Heart right ventricle (tissue), 16 donors: ENCODE results near the gene ESPNL. TPM values are rescaled to one million over a fixed set of nuclear protein-coding genes. Genes with fewer than 3 reads are reported as not detected.

Experiments
- ATAC-seq, 8 donors: fragments of 200-7000 bp; cut with Tn5 transposase; one replicate each; pipeline ENCODE4 v1.9.1; 2020; ENCODE audit warnings: mild to moderate bottlenecking in 8 of 8, moderate library complexity in 8 of 8, moderate number of reproducible peaks in 1 of 8
- DNase-seq, 2 donors: peaks; one replicate each; pipeline ENCODE4 v3.0.0-alpha.2; 2020
- H3K27ac ChIP-seq, 10 donors: fragments of 200-600 bp; sonication (generic) in 2 of 10; one replicate each; pipeline versions ENCODE4 v1.5.0 to v1.8.0; 2020 to 2022; ENCODE audit warnings: mild to moderate bottlenecking in 3 of 10
- H3K27me3 ChIP-seq, 7 donors: fragments of 200-600 bp; one replicate each; pipeline ENCODE4 v1.8.0; 2021 to 2022; ENCODE audit warnings: mild to moderate bottlenecking in 2 of 7
- H3K36me3 ChIP-seq, 9 donors: fragments of 200-600 bp; sonication (generic) in 1 of 9; one replicate each; pipeline versions ENCODE4 v1.5.0 to v1.8.0; 2020 to 2022; ENCODE audit warnings: mild to moderate bottlenecking in 2 of 9
- H3K4me1 ChIP-seq, 9 donors: fragments of 200-600 bp; sonication (generic) in 1 of 9; one replicate each; pipeline versions ENCODE4 v1.5.0 to v1.8.0; 2020 to 2022; ENCODE audit warnings: mild to moderate bottlenecking in 4 of 9
- H3K4me3 ChIP-seq, 10 donors: fragments of 200-600 bp; sonication (generic) in 2 of 10; one replicate each; pipeline versions ENCODE4 v1.5.0 to v1.8.0; 2020 to 2022; ENCODE audit warnings: mild to moderate bottlenecking in 7 of 10, moderate library complexity in 2 of 10
- H3K9me3 ChIP-seq, 11 donors: fragments of 200-600 bp in 10 of 11; sonication (generic) in 2 of 11; one replicate each; pipeline versions ENCODE4 v1.5.0 to v1.8.0; 2013 to 2022; ENCODE audit warnings: mild to moderate bottlenecking in 2 of 11, control low read depth in 1 of 11, moderate library complexity in 1 of 11
- WGBS, 2 donors: extraction: QIAGEN DNeasy Blood & Tissue Kit; methylation state at CpG; one replicate each; pipeline ENCODE4 v1.1.7; 2013; ENCODE audit warnings: inconsistent platforms in 1 of 2; 5-methylcytosine and 5-hydroxymethylcytosine counted together
- intact Hi-C, 10 donors: fragments of 100-400 bp; cut with DNase I; formaldehyde crosslinking; loops; one replicate each; pipeline versions ENCODE4 v1.11.1 to v1.14.2; 2022
- polyA plus RNA-seq, 2 donors: library from polyadenylated mRNA; stranded (reverse); fragments of 200-250 nt; gene quantifications; one replicate each; pipeline ENCODE4 v1.2.3, GENCODE V29; 2013
- total RNA-seq, 10 donors: library from RNA; stranded (reverse); fragmentation: NEBNext Ultra II Directional in 3 of 10; extraction: Animal tissue kit (Norgen Biotek cat#: 25700) in 3 of 10; gene quantifications; one replicate each; pipeline versions ENCODE4 v1.2.1 to v1.2.4, GENCODE V29; 2021 to 2023
- TF ChIP-seq, protein P1 (sequence below), 9 donors: fragments of 200-600 bp; sonication (generic) in 2 of 9; IDR thresholded peaks; one replicate each; pipeline versions ENCODE4 v1.5.0 to v1.8.0; 2021 to 2022; ENCODE audit warnings: antibody characterized with exemption in 9 of 9, mild to moderate bottlenecking in 5 of 9, moderate library complexity in 1 of 9
- donor health status: Arrhythmogenic right ventricular cardiomyopathy.
- donor health status: ischemic (EF 13 %, LVEDD 7.1; RV severe dilation, severe dysfunction).
- donor health status: healthy with polysubstance abuse.
- donor health status: DM: no; HTN: yes; CAD: no.
- donor health status: DM: no; HTN: no; CAD: no.
- donor health status: ischemic (EF 25% LVEDD 6.9; RV normal size, moderate dysfunction).
- donor health status: ischemic (EF 25% LVEDD 5.7; RV mildly dilated, moderate dysfunction).
- donor health status: healthy.
- donor health status: DM: yes; HTN: yes; CAD: no.
- donor health status: Ischemic cardiomyopathy.
- donor health status: ischemic (EF 35%, LVEDD 5.7; RV mildly dilated, moderate dysfunction).
- donor health status: nonischemic (EF 11% LVEDD 7.7; RV severe dilation, severe dysfunction).
- donor health status: DM: yes; HTN: yes; CAD: no.
- donor health status: PGD.
- donor health status: ischemic (EF 29% LVEDD 5.4; RV normal size, mild dysfunction).
- donor health status: nonischemic (EF 23%, LVEDD 6.1; RV moderate dilation, normal function).

ESPNL gene
- total and polyA plus RNA-seq, 12 donors: 0.01 to 1.7 (median 0.33) TPM; not detected in 2

- DNase-seq: no peak
- intact Hi-C loops: loop anchor here in 7 of 10 donors (5.0 to 10.0 kb wide), 5 partner anchors 77 to 285 kb away; partner anchors contain the start of genes RAMP1 (in 5 of the 7), SCLY (in 1 of the 7) and UBE2F (in 1 of the 7)
- 31 to 47% methylated on average over 56 of the region's 56 CpGs for WGBS, 2 donors
These were observed 39.3 kb downstream of the ESPNL start for GRCh38 chr2:238139196-238140039.

GRCh38 chr2:238140040-238140439 lies 39.9 kb downstream of the ESPNL start:
- TF ChIP-seq, protein P1, sequence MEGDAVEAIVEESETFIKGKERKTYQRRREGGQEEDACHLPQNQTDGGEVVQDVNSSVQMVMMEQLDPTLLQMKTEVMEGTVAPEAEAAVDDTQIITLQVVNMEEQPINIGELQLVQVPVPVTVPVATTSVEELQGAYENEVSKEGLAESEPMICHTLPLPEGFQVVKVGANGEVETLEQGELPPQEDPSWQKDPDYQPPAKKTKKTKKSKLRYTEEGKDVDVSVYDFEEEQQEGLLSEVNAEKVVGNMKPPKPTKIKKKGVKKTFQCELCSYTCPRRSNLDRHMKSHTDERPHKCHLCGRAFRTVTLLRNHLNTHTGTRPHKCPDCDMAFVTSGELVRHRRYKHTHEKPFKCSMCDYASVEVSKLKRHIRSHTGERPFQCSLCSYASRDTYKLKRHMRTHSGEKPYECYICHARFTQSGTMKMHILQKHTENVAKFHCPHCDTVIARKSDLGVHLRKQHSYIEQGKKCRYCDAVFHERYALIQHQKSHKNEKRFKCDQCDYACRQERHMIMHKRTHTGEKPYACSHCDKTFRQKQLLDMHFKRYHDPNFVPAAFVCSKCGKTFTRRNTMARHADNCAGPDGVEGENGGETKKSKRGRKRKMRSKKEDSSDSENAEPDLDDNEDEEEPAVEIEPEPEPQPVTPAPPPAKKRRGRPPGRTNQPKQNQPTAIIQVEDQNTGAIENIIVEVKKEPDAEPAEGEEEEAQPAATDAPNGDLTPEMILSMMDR (IDR thresholded peaks at IDR 0.05): no peak

More at GRCh38 chr2:238139196-238140039, 39.3 kb downstream of the ESPNL start:
- peaks cover 0 to 2% (median 0%) of the 10 kb centered on the region in 7 donors for H3K27me3 ChIP-seq
- H3K4me1 ChIP-seq: peaks cover 6 to 71% (median 51%) of the 10 kb centered on the region in 9 donors
- peak overlapping the region; percentile 69 to 96 (median 89) for H3K27ac ChIP-seq
- H3K4me3 ChIP-seq: peak overlapping the region; percentile 5 to 54 (median 40)
- H3K36me3 ChIP-seq: peaks cover 0 to 6% (median 0%) of the 10 kb centered on the region in 9 donors
- TF ChIP-seq, protein P1 (IDR thresholded peaks at IDR 0.05): peak; percentile 33 to 74 (median 64)
- ATAC-seq: peak; percentile 25 to 68 (median 50)
- H3K9me3 ChIP-seq: no peaks in the 10 kb centered on the region

GRCh38 chr2:238140721-238141540 lies 40.8 kb downstream of the ESPNL start:
- no peak overlapping the region for H3K4me3 ChIP-seq
- H3K9me3 ChIP-seq: no peaks in the 10 kb centered on the region
- DNase-seq (no peak), ATAC-seq (no peak)
- H3K36me3 ChIP-seq: peaks cover 0 to 6% (median 0%) of the 10 kb centered on the region in 9 donors
- peaks cover 0 to 2% (median 0%) of the 10 kb centered on the region in 7 donors for H3K27me3 ChIP-seq
- no peak overlapping the region for H3K27ac ChIP-seq
- TF ChIP-seq, protein P1 (IDR thresholded peaks at IDR 0.05): no peak
- intact Hi-C loops: loop anchor here in 4 of 10 donors (5.0 to 10.0 kb wide), 3 partner anchors 79 to 286 kb away; partner anchors contain the start of genes RAMP1 (in 2 of the 4) and SCLY (in 1 of the 4)
- H3K4me1 ChIP-seq: peaks cover 6 to 71% (median 51%) of the 10 kb centered on the region in 9 donors
- 91 to 95% methylated on average over 60 of the region's 60 CpGs for WGBS, 2 donors

More at GRCh38 chr2:238140040-238140439, 39.9 kb downstream of the ESPNL start:
- Histone ChIP-seq H3K27me3 (peaks cover 0 to 2% (median 0%) of the 10 kb centered on the region in 7 donors), H3K4me3 (no peak overlapping the region), H3K9me3 (no peaks in the 10 kb centered on the region), H3K27ac (peak overlapping the region in 1 of 10 donors; percentile 93), H3K4me1 (peaks cover 6 to 71% (median 51%) of the 10 kb centered on the region in 9 donors), H3K36me3 (peaks cover 0 to 6% (median 0%) of the 10 kb centered on the region in 9 donors)
- DNase-seq (no peak), ATAC-seq (no peak)
- WGBS, 2 donors: 88 to 92% methylated on average over 7 of the region's 7 CpGs
- intact Hi-C loops: loop anchor here in 4 of 10 donors (5.0 to 10.0 kb wide), 3 partner anchors 78 to 285 kb away; partner anchors contain the start of genes RAMP1 (in 2 of the 4) and SCLY (in 1 of the 4)
